SH-SY5Y (cell line): Measurements from ENCODE around the gene SELENOS.

ENCODE experiments used
- GATA2 ChIP-seq: IDR thresholded peaks from 2 replicates; pipeline ENCODE4 v1.6.1; 2011; ENCODE audit warnings: mild to moderate bottlenecking, low read depth, low read length
- GATA3 ChIP-seq: IDR thresholded peaks from 2 replicates; pipeline ENCODE4 v1.6.1; 2011; ENCODE audit warnings: low read depth, mild to moderate bottlenecking, low read length, moderate library complexity

SELENOS gene

DNA sequence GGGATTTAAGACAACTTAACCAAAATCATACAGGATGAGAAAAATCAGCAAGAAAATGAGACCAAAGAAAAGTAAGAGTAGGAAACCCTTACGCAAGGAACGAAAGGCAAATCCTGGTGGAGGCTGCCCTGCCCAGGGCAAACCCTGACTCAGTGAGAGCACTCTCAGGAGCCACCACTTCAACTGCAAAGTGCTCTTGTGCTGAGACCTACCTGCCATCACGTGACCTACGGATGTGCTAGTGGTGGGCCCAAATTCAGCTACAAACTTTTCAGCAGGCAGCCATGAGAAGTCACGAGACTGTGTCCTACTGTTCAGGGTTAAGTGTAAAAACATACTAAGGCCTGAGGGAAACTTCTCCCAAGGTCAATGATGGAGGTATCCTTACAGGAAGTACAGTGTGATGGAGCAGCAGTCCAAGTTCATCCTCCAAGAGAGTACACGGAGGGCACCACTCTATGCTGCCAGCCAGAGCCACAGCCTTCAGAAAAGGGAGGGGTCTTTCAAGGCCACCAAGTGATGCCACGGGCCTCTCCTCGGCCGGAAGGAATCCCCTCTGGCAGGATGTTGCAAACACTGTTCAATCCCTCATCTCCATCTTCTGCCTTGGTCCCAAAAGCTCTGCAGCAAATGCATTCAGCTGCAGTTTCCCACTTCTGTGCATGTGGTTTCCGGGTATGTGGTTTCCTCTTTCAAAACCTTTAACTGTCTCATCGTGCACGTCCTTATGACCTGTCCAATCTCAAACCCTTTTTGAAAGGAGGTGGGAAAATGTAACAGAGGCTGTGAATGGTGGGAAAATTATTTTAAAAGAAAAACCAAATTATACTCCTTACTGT is 34.9 kb downstream of the SELENOS start:
- TF ChIP-seq GATA2 (no peak), GATA3 (no peak)

DNA sequence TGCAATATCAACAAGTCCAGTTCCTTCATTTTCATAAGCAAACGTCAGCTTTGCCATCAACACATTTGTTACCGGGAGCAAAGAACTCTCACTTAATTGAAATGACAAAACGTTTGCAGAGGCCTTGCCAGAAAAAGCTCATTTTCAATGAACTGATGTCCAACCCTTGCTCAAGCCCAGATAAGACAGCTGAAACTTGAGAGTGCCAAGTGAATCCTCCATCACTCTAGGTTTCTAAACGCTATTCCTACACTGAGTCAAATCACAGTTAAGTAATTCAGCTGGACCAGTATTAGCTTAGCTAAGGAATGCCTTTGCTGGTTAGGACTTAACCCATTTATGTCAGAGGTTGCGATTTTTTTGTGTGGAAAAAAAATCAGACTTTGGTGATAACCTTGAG is 36.9 kb downstream of the SELENOS start:
- TF ChIP-seq GATA2 (no peak), GATA3 (no peak)

DNA sequence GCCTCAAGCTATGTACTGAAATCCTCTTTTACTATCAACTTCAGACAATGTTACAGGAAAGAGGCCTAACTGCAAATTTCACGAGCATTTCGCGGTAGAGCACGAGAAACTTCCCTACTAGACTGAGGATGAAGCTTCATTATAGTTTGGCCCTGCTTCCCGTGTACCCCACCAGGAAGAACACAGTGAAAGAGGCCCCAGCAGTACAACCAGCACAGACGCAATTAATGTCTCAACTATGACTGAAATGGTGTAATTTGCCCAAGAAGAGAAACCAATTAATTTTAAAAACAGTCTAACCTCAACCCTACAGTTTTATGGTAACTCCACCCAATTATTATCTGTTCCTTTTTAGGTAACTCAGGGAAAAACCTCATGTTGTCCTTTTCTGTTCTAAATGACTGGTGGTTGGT is 37.6 kb downstream of the SELENOS start:
- TF ChIP-seq GATA2 (no peak), GATA3 (no peak)

DNA sequence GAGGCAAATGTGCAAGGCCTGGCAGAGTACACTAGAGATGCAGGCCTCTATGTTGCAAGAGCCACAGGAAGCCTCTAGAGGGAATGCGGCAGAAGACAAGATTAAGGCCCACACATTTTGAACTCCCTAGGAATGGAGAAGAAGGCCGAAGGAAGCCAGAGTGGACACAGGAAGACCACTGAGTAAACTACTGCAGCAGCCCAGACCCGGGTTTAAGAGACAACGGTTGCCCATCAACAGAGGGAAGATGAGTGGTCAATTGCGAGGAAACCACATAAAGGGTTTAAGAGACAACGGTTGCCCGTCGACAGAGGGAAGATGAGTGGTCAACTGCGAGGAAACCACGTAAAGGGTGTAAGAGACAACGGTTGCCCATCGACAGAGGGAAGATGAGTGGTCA is 40.0 kb downstream of the SELENOS start:
- TF ChIP-seq GATA2 (no peak), GATA3 (no peak)

DNA sequence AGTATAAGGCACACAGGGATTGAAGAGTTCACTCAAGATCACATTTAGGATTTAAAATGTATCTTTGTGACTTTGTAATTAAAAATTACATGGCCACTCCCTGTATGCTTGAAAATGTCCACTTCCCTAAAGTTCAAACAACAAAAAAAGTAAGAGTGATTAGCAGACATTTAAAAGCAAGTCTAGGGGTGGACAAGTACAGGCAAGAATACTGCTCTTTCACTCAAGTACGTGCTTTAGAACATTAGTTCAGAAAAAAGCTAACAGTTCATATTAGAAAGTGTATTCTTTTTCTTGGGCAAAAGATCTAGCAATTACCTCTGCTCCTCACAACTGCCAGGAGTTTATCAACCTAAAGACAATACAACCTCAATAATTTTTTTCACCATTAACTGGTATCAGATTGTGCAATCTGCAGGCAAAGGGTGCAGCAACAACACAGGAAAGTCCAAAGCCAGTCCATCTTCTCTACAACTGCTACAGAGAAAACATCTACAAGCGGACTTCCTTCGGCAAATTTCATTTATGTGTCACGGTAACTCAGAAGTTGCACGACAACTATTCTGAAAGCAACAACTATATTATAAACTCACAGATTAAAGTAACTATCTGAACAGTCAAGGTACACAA is 43.5 kb downstream of the SELENOS start:
- no peak for TF ChIP-seq GATA2
- no peak for TF ChIP-seq GATA3

DNA sequence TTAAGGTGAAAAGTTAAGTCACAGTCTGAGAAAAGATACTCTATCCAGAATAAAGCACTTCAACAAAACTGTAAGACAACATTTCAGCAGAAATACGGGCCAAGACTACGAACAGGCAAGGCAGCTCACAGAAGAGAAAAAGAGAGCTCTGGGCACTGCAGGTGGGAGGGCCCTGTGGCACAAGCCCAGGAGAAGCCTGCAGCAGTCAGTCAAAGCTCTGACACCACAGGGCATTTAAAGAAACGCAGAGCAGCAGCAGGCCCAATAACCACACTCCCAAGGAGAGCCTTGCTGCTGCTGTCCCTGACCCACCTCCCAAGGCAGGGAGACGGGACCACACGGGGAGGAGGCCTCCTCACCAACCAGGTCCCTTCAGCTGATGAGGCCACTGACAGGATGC is 44.6 kb downstream of the SELENOS start:
- TF ChIP-seq GATA3 (no peak), GATA2 (no peak)

DNA sequence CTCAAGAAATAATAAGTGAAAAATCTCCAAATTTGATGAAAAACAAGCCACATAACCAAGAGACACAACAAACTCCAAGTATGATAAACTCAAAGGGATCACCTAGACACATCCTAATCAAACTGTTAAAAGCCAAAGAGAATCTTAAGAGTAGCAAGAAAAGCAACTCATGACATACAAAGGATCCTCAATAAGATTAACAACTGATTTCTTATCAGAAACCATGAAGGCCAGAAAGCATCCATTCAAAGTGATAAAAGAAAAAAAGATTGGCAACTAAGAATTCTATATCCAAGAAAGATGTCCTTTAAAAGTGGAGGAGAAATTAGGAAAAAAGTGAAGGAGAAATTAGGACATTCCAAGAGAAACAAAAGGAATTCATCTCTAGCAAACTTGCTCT is 49.0 kb downstream of the SELENOS start:
- TF ChIP-seq GATA2, result no peak
- no peak for TF ChIP-seq GATA3

DNA sequence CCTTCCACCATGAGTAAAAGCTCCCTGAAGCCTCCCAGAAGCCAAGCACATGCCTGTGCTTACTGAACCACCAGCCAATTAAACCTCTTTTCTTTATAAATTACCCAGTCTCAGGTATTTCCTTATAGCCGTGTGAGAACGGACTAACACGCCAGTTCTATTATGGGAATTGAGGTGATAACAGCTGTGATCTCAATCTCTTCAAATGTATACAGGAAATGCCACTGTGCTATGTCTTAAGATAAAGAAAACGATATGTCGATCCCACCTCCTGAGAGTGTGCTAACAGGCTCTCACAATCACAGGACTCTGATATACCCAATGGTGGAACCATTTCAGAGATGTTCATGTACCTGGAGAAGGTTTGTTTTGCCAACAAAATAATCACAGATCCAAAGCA is 51.6 kb downstream of the SELENOS start:
- TF ChIP-seq GATA2 (no peak), GATA3 (no peak)
